SK-N-SH (cell line): ENCODE data around the gene AKT1S1. TPM values are rescaled to one million over a fixed set of nuclear protein-coding genes. Genes with fewer than 3 reads are reported as not detected.
A peak's percentile ranks its signal among the peaks of the same experiment; 100 is the strongest.

Source experiments
- CTCF ChIA-PET: fragments of 300-600, 350-600 bp; formaldehyde crosslinking; extraction: SDS; loops from one replicate; lab custom pipeline; 2021; lab: Yijun Ruan, JAX
- POLR2A ChIA-PET: fragments of 350-600 bp; sonication (Branson Sonifier 250); formaldehyde crosslinking; extraction: SDS; loops from one replicate; lab custom pipeline; 2020; ENCODE audit warnings: antibody characterized with exemption, inconsistent platforms; lab: Yijun Ruan, JAX
- DNase-seq: peaks from one replicate; pipeline ENCODE4 v3.0.0; 2012
- H2AFZ ChIP-seq: fragments of 200-600 bp; sonication (generic); 2 replicates; pipeline ENCODE4 v1.8.1; 2016; ENCODE audit warnings: antibody characterized with exemption, mild to moderate bottlenecking, low read depth
- H3F3A ChIP-seq: fragments of 200-600 bp; sonication (generic); replicated peaks from 2 replicates; pipeline ENCODE3; 2016; ENCODE audit warnings: antibody characterized with exemption, mild to moderate bottlenecking; ENCODE audit not compliant: insufficient read depth
- H3K27ac ChIP-seq, 2 experiments: fragments of 200-500 bp in 1 of 2; fragments of 200-600 bp in 1 of 2; sonication (Bioruptor generic) in 1 of 2; sonication (generic), shearing (Covaris generic) in 1 of 2; 2 replicates each; pipeline versions ENCODE4 v1.5.1 to v1.6.1; 2014 to 2016; ENCODE audit warnings: low read depth in 2 of 2, inconsistent platforms in 1 of 2, low read length in 1 of 2, mild to moderate bottlenecking in 1 of 2, mixed read lengths in 1 of 2
- H3K27me3 ChIP-seq: fragments of 200-600 bp; sonication (generic), shearing (Covaris generic); 2 replicates; pipeline ENCODE4 v1.6.1; 2016; ENCODE audit warnings: mixed run types; ENCODE audit not compliant: insufficient read depth
- H3K36me3 ChIP-seq, 2 experiments: fragments of 200-500 bp in 1 of 2; fragments of 200-600 bp in 1 of 2; sonication (Bioruptor generic) in 1 of 2; sonication (generic) in 1 of 2; replicated peaks in 1 of 2; 2 replicates each; pipeline versions ENCODE3 to v1.5.1; 2014 to 2016; ENCODE audit warnings: low read length in 1 of 2, mild to moderate bottlenecking in 1 of 2; ENCODE audit not compliant: insufficient read depth in 2 of 2, control insufficient read depth in 1 of 2
- H3K4me1 ChIP-seq, 2 experiments: fragments of 200-500 bp in 1 of 2; fragments of 200-600 bp in 1 of 2; sonication (Bioruptor generic) in 1 of 2; sonication (generic), shearing (Covaris generic) in 1 of 2; 2 replicates each; pipeline versions ENCODE4 v1.5.1 to v1.6.1; 2014 to 2016; ENCODE audit warnings: low read depth in 1 of 2, low read length in 1 of 2, mixed run types in 1 of 2; ENCODE audit not compliant: insufficient read depth in 2 of 2, control insufficient read depth in 1 of 2
- H3K4me2 ChIP-seq: fragments of 200-600 bp; sonication (generic), shearing (Covaris generic); 2 replicates; pipeline ENCODE4 v1.6.1; 2017; ENCODE audit warnings: mixed run types
- H3K4me3 ChIP-seq, 2 experiments: fragments of 200-500 bp in 1 of 2; fragments of 200-600 bp in 1 of 2; sonication (Bioruptor generic) in 1 of 2; sonication (generic), shearing (Covaris generic) in 1 of 2; 2 replicates each; pipeline versions ENCODE4 v1.5.1 to v1.8.1; 2014 to 2016; ENCODE audit warnings: low read depth in 2 of 2, inconsistent platforms in 1 of 2, low read length in 1 of 2, mild to moderate bottlenecking in 1 of 2, mixed read lengths in 1 of 2, moderate library complexity in 1 of 2
- H3K79me2 ChIP-seq: fragments of 200-600 bp; sonication (generic); 2 replicates; pipeline ENCODE4 v1.8.1; 2017; ENCODE audit warnings: mild to moderate bottlenecking; ENCODE audit not compliant: insufficient read depth
- H3K9ac ChIP-seq: fragments of 200-600 bp; sonication (generic); 2 replicates; pipeline ENCODE4 v1.6.1; 2017; ENCODE audit warnings: mixed run types
- H3K9me2 ChIP-seq: fragments of 200-600 bp; sonication (generic); 2 replicates; pipeline ENCODE4 v1.6.1; 2017; ENCODE audit warnings: mixed run types
- H3K9me3 ChIP-seq: fragments of 200-600 bp; sonication (generic); 2 replicates; pipeline ENCODE4 v1.6.1; 2017; ENCODE audit warnings: mixed run types, mild to moderate bottlenecking, moderate library complexity
- H4K20me1 ChIP-seq: fragments of 200-600 bp; sonication (generic); 2 replicates; pipeline ENCODE4 v1.6.1; 2017; ENCODE audit warnings: mild to moderate bottlenecking, mixed run types; ENCODE audit not compliant: insufficient read depth
- CHD2 ChIP-seq: fragments of 150-350 bp; IDR thresholded peaks from 2 replicates; pipeline ENCODE4 v1.6.1; 2018; ENCODE audit warnings: low read length; ENCODE audit not compliant: partially characterized antibody
- EP300 ChIP-seq, 2 experiments: IDR thresholded peaks; 2 replicates each; pipeline versions ENCODE4 v1.4.0 to v1.6.1; 2012; ENCODE audit warnings: borderline replicate concordance in 1 of 2, low read depth in 1 of 2, low read length in 1 of 2
- EZH2phosphoT487 ChIP-seq: fragments of 200-600 bp; sonication (generic); IDR thresholded peaks from 2 replicates; pipeline ENCODE4 v1.6.1; 2017; ENCODE audit warnings: low read depth, mixed run types, mild to moderate bottlenecking, antibody characterized with exemption, moderate library complexity, borderline replicate concordance
- FOXJ3 ChIP-seq: sonication (generic); formaldehyde crosslinking; IDR thresholded peaks from 2 replicates; pipeline ENCODE4 v1.5.1; 2020; ENCODE audit warnings: mild to moderate bottlenecking, missing genetic modification reagents
- GABPA ChIP-seq: IDR thresholded peaks from 2 replicates; pipeline ENCODE4 v1.4.0; 2012; ENCODE audit warnings: low read depth, mild to moderate bottlenecking
- JUND ChIP-seq: IDR thresholded peaks from 2 replicates; pipeline ENCODE4 v1.4.0; 2012
- MAX ChIP-seq: IDR thresholded peaks from 2 replicates; pipeline ENCODE4 v1.4.0; 2012; ENCODE audit warnings: low read depth
- MEF2A ChIP-seq: IDR thresholded peaks from 2 replicates; pipeline ENCODE4 v1.4.0; 2012; ENCODE audit warnings: low read depth, borderline replicate concordance
- MXI1 ChIP-seq: IDR thresholded peaks from 2 replicates; pipeline ENCODE4 v1.6.1; 2012; ENCODE audit warnings: mild to moderate bottlenecking, low read depth, low read length, improper control_type of control experiment
- NFIC ChIP-seq: IDR thresholded peaks from 2 replicates; pipeline ENCODE4 v1.4.0; 2012; ENCODE audit warnings: borderline replicate concordance
- POLR2AphosphoS5 ChIP-seq: IDR thresholded peaks from 2 replicates; pipeline ENCODE4 v1.6.1; 2012; ENCODE audit warnings: low read depth, low read length
- RCOR1 ChIP-seq: fragments of 150-350 bp; IDR thresholded peaks from 2 replicates; pipeline ENCODE4 v1.6.1; 2017; ENCODE audit warnings: antibody characterized with exemption, low read length
- REST ChIP-seq: IDR thresholded peaks from 2 replicates; pipeline ENCODE4 v1.6.1; 2012; ENCODE audit warnings: mild to moderate bottlenecking, low read depth, low read length, moderate library complexity
- RFX5 ChIP-seq: IDR thresholded peaks from 2 replicates; pipeline ENCODE4 v1.6.1; 2012; ENCODE audit warnings: mild to moderate bottlenecking, improper control_type of control experiment, low read length
- SIN3A ChIP-seq: IDR thresholded peaks from 2 replicates; pipeline ENCODE4 v1.6.1; 2012; ENCODE audit warnings: low read depth, mild to moderate bottlenecking, low read length, moderate library complexity, borderline replicate concordance
- SMC3 ChIP-seq: IDR thresholded peaks from 2 replicates; pipeline ENCODE4 v1.6.1; 2012; ENCODE audit warnings: low read depth, low read length, improper control_type of control experiment
- TAF1 ChIP-seq: IDR thresholded peaks from 2 replicates; pipeline ENCODE4 v1.6.1; 2012; ENCODE audit warnings: low read depth, mild to moderate bottlenecking, low read length, moderate library complexity, borderline replicate concordance
- TEAD4 ChIP-seq: IDR thresholded peaks from 2 replicates; pipeline ENCODE4 v1.4.0; 2012; ENCODE audit warnings: mild to moderate bottlenecking, borderline replicate concordance; ENCODE audit not compliant: insufficient read depth
- YY1 ChIP-seq: IDR thresholded peaks from 2 replicates; pipeline ENCODE4 v1.4.0; 2012; ENCODE audit warnings: low read depth, mild to moderate bottlenecking
- ZBTB33 ChIP-seq: IDR thresholded peaks from 2 replicates; pipeline ENCODE4 v1.4.0; 2012; ENCODE audit warnings: low read depth, borderline replicate concordance
- WGBS: methylation state at CpG from one replicate; pipeline ENCODE4 v1.1.6; 2017; ENCODE audit warnings: low lambda C conversion rate; 5-methylcytosine and 5-hydroxymethylcytosine counted together
- polyA plus RNA-seq, 3 experiments: library from polyadenylated mRNA; depleted of rRNA; stranded (reverse); fragments of >200 nt; gene quantifications; 2 replicates each; pipeline ENCODE4 v1.2.3, GENCODE V29; 2012
- TF ChIP-seq, protein P1 (sequence below): fragments of 150-350 bp; IDR thresholded peaks from 2 replicates; pipeline ENCODE4 v1.6.1; 2017; ENCODE audit warnings: antibody characterized with exemption, low read length, low read depth, borderline replicate concordance

Gene AKT1S1
- polyA plus RNA-seq, 1 of the 3 experiments (the other 2 are of a cell fraction) = 63.7 TPM

DNA sequence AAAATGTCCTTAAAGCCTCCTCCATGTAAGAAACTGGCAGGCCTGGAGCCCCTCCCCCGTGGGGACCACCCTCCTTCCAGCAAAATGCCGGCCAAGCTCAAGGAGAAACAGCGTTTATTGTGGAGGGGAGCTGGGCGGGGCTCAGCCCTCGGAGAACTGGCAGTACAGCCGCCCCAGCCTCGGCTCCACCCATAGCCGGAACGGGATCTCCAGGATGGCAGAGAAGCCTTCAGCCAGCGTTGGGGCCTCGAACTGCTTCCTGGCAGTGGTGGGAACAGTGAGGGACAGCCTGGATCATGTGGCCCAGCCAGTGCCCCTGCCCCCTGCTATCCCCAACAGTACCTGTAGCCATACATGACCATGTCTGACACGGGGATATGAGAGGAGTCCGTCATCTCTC lies 16.0 kb downstream of the AKT1S1 start (continued):
- TF ChIP-seq ZBTB33 = no peak
- TF ChIP-seq POLR2AphosphoS5 = no peak; the same call in none of the 2 replicates
- no peak for TF ChIP-seq GABPA
- TF ChIP-seq YY1 = no peak
- TF ChIP-seq TAF1 = no peak

DNA sequence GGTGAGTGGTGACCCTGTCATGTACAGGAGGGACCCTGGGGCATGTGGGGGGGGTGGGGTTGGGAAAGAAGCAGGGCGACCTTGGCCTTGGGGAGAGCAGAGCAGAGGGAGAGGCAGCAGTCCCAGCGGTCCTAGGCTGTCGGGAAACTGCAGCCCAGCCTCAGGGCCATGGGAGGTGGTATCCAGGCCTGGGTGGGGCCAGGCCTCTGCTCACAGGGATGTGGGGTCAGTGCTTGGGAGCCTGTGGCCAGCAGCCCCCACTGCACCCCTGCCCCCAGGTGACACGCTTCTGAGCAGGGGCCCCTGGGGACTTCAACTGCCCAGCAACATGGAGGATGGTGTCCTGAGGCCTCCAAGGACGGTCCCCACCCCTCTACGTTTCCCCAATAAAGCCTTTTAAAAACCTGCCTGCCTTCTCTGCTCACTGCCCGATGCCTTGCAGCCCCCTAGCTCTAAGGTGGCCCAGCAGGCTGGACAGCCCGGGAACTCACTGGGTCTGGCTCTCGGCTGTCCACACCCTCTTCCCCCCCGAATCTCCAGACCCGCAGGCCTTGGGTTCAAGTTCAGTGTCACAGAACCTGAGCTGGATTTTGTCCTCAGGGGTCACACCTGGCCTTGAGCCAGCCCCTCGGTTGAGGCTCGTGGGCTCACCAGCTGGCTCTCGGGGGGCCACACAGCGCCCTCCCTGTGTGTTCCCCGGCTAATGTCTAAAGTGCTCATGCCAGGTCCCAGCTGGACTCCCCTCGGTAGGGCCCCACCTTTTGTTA lies 16.6 kb downstream of the AKT1S1 start:
- Histone ChIP-seq H3K4me2 (no peak overlapping the region), H3K9me2 (no peaks in the 10 kb centered on the region), H3K4me3 (no peak overlapping the region), H3K4me1 (peaks cover 12 to 13% of the 10 kb centered on the region in 2 experiments; a peak in 2 of 4 replicates), H4K20me1 (peaks cover 52% of the 10 kb centered on the region), H3K9ac (no peak overlapping the region), H3K27me3 (no peaks in the 10 kb centered on the region), H3K36me3 (peaks cover 26 to 66% of the 10 kb centered on the region in 2 experiments), H3F3A (peaks cover 41% of the 10 kb centered on the region), H3K79me2 (peaks cover 28% of the 10 kb centered on the region), H3K9me3 (no peaks in the 10 kb centered on the region), H3K27ac (peak overlapping the region in 1 of 2 experiments; percentile 40; a peak in 2 of 4 replicates), H2AFZ (no peak overlapping the region)
- WGBS = 80% methylated on average over 11 of the region's 17 CpGs
- DNase-seq = no peak
- ChIA-PET CTCF (no interaction called here), POLR2A (interaction anchor here (0.9 to 1.9 kb wide), 2 partner anchors 9 kb away, joined by 3 to 16 read pairs; partner anchors contain the start of gene PTOV1)
- TF ChIP-seq ZBTB33 (no peak), RFX5 (no peak), CHD2 (no peak), JUND (no peak), REST (no peak), EP300 (IDR thresholded peaks at IDR 0.05; ENCODE audit: borderline replicate concordance in 1 of 2, low read depth in 1 of 2, low read length in 1 of 2) (no peak), MXI1 (no peak), EZH2phosphoT487 (no peak), POLR2AphosphoS5 (no peak; the same call in 1 of the 2 replicates), MAX (no peak), NFIC (no peak), MEF2A (no peak), TEAD4 (no peak), GABPA (no peak), RCOR1 (no peak), SIN3A (no peak), FOXJ3 (CRISPR knock-in tag) (no peak), SMC3 (no peak)
- TF ChIP-seq, protein P1, sequence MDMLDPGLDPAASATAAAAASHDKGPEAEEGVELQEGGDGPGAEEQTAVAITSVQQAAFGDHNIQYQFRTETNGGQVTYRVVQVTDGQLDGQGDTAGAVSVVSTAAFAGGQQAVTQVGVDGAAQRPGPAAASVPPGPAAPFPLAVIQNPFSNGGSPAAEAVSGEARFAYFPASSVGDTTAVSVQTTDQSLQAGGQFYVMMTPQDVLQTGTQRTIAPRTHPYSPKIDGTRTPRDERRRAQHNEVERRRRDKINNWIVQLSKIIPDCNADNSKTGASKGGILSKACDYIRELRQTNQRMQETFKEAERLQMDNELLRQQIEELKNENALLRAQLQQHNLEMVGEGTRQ = no peak
